NCI-H774 (cell line): ENCODE data around the gene TOMM70.
"Not testable (repeated sequence)": the region's sequence is repeated elsewhere in the genome, so short reads cannot be mapped to it uniquely, and the experiment has no call there.

Experiments
- DNase-seq: peaks from one replicate; lab custom pipeline; 2025; lab: John Stamatoyannopoulos, UW

Gene TOMM70

GRCh38 chr3:100400780-100401673 lies at the start of gene TOMM70, which contains the start of gene LNP1:
Gene TOMM70, minus strand, starts transcription at chr3:100401089. Its CDS starts 140 bp downstream, at chr3:100400949.
Gene LNP1, plus strand, starts transcription at chr3:100401539. Its CDS starts 28,191 bp downstream, at chr3:100429730.
- DNase-seq, result peak; percentile 97

GRCh38 chr3:100449214-100449613 lies 48.3 kb upstream of the TOMM70 start:
- DNase-seq, result no peak

DNA sequence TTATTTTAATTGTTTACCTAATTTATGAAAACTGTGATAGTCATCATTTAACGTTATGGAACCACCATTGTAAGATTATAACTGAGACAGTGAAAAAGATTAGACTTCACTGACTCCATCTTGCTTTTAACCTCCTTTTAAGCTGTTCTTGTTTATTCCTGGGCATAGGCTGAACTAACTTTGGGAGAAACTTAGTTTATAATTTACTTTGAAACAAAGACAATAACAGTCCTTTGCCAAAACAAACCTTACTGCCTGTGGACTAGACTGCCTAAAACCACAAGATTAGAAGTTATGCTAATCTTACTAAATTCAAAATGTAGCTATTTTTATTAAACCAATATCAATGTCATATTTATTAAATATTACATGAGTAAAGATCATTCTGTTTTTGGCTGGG lies 47.2 kb upstream of the TOMM70 start:
- no peak for DNase-seq

DNA sequence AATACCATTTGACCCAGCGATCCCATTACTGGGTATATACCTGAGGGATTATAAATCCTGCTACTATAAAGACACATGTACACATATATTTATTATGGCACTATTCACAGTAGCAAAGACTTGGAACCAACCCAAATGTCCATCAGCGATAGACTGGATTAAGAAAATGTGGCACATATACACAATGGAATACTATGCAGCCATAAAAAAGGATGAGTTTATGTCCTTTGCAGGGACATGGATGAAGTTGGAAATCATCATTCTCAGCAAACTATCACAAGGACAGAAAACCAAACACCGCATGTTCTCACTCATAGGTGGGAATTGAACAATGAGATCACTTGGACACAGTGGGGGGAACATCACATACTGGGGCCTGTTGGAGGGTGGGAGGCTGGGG lies 46.2 kb upstream of the TOMM70 start:
- DNase-seq, result not testable (repeated sequence)

DNA sequence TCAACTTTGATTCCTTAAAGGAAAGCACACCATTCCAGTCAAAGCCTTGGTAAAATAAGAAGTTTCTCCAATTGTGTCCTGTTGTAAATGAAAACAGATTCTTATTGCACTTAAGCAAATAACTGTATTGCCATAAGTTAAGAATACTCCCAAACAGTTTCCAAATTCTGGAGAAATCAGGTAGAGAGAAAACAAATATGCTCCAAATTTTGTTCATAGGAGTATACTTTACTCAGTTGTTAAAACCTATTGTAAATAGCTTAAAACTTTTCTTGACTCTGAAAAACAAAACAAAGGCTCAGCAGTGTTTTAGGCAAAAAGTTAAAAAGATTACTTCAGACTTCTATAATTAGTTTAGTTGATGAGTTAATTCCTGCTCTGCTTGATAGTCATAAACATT lies 42.8 kb upstream of the TOMM70 start:
- DNase-seq, result no peak

DNA sequence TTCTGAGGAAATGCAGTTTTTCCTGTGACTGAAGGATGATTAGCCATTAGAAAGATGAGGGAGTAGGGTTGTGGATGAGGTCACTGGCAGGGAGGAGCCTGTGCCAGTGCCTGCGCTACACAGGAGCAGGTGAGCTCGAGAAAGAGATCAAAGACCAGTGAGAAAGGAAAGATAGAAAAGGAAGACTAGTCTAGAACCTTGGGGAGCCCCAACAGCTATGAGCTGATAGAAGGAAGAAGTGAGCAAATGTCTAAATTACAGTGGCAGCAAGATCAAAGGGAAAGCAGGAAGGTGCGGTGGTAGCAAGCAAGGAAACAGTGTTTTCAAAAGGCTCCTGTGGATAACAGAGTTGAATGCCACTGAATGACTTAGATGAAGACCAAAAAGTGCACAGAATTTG lies 40.0 kb upstream of the TOMM70 start:
- no peak for DNase-seq

GRCh38 chr3:100438623-100438974 lies 37.7 kb upstream of the TOMM70 start:
- DNase-seq, result no peak

DNA sequence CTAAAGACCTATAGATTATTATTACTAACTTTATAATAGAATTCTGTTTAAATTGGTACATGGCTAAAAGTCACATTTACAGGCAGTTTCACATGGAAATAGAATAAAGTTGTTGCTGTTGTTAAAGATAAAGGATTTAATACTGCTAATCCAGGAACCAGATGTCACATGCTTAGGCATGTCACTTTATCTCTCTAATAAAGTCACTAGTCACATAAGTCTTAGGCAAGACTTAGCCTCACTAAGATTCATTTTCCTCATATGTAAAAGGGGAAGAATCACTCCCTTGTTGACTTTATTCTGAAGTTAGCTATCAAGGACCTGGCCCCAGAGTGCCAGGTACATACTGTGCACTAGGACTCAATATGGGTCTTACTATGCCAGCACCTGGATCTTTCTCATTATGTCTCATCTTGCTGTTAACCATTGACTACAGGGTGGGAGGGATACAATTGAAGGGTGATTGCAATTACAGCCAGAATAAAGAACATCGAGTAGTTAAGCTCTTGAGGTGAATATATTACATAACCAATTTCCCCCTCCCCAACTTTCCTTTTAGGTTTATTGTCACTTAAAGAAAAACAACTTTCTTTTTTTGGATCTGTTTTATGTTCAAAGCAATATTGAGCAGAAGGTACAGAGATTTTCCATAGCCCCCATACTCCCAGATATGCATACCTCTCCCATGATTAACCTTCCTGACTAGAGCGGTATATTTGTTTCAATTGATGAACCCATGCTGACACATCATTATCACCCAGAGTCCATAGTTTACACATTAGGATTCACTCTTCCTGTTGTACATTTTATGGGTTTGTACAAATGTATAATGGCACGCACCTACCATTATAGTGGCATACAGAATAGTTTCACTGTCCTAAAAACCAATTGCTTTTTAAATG lies 37.1 kb upstream of the TOMM70 start:
- DNase-seq, result no peak

- no peak for DNase-seq
Observed at GRCh38 chr3:100436951-100437350, 36.1 kb upstream of the TOMM70 start.

GRCh38 chr3:100429187-100429716 lies 28.4 kb upstream of the TOMM70 start:
- no peak for DNase-seq

GRCh38 chr3:100427699-100428098 lies 26.8 kb upstream of the TOMM70 start:
- DNase-seq, result no peak

DNA sequence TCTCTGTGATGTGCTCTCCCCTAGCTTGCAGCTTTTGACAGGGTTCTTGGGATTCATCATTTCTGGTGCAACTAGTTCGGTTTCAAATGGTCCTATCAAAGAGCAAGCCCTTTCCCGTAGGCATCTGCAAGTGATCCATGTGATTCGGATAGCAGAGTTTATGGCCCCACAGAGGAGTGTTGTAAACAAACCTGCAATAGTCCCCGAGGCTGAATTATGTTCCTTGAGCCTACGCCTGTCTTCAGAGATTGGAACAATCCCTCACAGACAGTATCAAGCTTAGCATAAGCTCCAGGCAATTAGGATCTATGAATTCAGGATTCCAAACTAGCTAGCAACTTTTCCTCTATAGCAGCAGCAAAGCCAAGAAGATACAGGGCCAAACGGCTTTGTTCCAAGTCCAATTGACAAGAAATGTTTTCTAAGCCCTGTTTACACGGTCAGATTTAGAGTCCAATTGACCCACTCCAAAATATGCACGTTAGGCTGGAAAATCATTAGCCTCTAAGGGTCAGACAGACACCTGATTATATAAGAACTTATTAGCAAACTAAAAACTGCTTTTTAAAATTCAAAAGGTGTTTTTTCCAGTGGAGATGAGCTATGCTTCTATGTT lies 25.3 kb upstream of the TOMM70 start:
- DNase-seq, result no peak

DNA sequence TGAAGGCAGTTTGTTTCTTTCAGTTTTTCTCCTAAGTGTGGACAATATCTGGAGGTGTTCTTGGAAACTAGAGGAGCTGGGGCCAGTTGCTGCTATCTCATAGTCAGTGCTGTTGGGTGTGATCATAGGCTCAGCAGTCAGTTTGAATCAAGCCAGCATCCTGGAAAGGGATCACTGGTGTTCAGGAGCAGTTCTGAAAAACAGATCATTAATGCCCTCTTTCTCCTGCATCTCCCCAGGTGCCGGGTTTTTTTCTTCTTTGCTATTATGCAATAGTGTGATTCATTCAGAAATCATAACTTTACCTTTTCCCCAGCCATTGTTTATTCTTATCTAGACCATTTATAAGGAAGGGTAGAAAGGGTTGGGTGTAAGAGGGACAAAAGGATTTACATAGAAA lies 24.4 kb upstream of the TOMM70 start:
- no peak for DNase-seq

DNA sequence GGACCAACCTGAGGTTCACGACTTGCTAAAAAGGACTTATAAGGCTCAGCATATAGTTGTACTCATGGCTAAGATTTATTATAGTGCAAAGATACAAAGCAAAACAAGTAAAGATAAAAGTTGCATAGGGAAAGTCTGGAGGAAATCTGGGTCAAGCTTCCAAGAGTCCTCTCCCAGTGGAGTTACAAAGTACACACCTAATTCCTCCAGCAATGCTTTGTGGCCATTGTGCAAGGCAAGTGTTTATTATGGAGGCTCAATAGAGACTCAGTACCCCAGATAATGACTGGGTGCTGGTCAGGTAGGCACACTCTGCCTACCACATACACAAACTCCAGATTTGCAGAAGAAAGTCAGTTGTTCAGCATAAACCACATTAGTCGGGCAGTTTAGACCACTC lies 23.4 kb upstream of the TOMM70 start:
- DNase-seq, result no peak

DNA sequence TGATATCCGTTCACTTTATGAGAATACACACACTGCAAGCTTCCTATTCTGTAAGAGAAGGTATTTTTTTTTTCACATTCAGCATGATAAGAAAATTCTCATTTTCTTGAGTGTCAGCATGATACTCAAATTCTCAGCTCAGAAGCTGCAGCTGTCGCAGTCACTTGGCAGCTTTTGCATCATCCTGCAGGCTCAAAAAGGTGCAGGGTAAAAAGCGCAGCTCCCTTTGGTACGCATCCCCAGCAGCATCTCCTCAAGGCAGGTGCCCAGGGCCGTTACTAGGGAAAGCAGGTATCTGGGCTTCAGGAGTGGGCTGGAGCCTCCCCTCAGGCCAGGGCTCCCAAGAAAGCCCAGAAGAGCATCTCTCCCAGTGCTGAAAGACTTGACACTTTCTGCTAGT lies 22.7 kb upstream of the TOMM70 start:
- no peak for DNase-seq

DNA sequence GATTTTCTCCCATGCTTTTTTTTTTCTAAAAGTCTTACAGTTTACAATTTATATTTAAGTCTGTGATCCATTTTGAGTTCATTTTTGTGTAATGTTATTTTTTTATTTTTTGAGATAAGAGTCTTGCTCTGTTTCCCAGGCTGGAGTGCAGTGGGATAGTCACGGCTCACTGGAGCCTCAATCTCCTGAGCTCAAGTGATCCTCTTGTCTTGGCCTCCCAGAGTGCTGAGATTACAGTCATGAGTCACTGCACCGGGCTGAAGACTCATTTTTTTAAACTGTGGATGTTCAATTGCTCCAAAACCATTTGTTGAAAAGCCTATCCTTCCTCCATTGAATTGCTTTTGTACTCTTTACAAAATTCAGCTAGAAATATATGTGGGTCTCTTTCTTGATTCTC lies 20.0 kb upstream of the TOMM70 start:
- DNase-seq, result no peak

GRCh38 chr3:100419406-100419805 lies 18.5 kb upstream of the TOMM70 start:
- DNase-seq, result no peak

DNA sequence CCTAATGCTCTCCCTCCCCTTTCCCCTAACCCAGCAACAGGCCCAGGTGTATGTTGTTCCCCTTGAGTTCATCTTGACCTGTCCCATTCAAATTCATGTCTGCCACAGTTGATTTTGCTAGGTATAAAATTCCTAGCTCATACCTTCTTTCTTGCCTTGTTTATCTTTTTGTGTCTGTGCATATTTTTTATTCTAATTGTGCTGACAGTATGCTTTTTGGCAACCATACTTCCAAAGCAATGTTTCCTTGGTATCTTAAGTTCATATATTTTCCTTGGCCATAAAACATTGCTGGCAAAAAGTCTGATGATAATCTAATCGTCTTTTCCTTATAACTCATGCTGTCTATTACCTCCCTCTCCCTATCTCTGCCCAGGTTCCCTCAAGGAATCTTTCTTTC lies 16.0 kb upstream of the TOMM70 start:
- DNase-seq, result no peak

DNA sequence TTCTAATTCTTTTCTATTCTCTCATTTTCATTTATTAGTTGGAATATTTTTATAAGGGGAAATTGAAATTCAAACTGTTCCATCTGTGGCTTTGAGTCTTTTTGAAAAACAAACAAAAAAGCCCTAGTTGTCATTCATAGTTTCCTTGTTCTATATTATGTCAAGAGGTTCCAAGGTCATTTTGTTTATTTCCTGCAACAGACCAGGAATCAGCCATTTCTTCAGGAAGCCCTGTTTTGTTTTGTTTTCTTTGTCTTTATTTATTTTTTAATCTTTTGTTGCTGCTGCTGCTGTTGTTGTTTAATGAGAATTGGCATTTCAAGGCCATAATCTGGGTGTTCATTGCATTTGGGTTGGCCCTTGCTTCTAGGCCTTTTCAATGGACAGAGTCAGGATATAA lies 15.3 kb upstream of the TOMM70 start:
- no peak for DNase-seq

GRCh38 chr3:100413613-100414012 lies 12.7 kb upstream of the TOMM70 start:
- DNase-seq, result no peak

- no peak for DNase-seq
Observed at GRCh38 chr3:100412912-100413590, 12.2 kb upstream of the TOMM70 start.
